H1 (cell line): ENCODE results near the gene TTC32. TPM values are rescaled to one million over a fixed set of nuclear protein-coding genes. Genes with fewer than 3 reads are reported as not detected.

Experiments
- CTCF ChIA-PET: fragments of 300-600 bp; sonication (Branson Sonifier 250); formaldehyde crosslinking; loops from one replicate; lab custom pipeline; 2021; ENCODE audit not compliant: partially characterized antibody; lab: Charles Lee
- POLR2A ChIA-PET: fragments of 300-600 bp; sonication (Branson Sonifier 250); formaldehyde crosslinking; loops from one replicate; lab custom pipeline; 2021; ENCODE audit warnings: inconsistent platforms; ENCODE audit not compliant: partially characterized antibody; lab: Charles Lee
- DNase-seq, 2 experiments: peaks; one replicate each; pipeline versions ENCODE4 v3.0.0 to v3.0.0-alpha.2; 2010 to 2022; ENCODE audit warnings: low spot score in 2 of 2, low read depth in 1 of 2, mixed read lengths in 1 of 2
- FAIRE-seq: peaks from 2 replicates; lab custom pipeline; 2011; peaks lifted over from hg19 to GRCh38; lab: Jason Lieb, UNC
- H2AFZ ChIP-seq: 2 replicates; pipeline ENCODE4 v1.8.1; 2012; ENCODE audit warnings: low read length, inconsistent platforms
- H2AK5ac ChIP-seq: 2 replicates; pipeline ENCODE4 v1.6.1; 2013; ENCODE audit warnings: low read depth, low read length
- H2BK120ac ChIP-seq: replicated peaks from 2 replicates; pipeline ENCODE3; 2013; ENCODE audit warnings: low read depth, low read length, inconsistent platforms
- H2BK12ac ChIP-seq: 2 replicates; pipeline ENCODE4 v1.6.1; 2013; ENCODE audit warnings: low read depth, low read length
- H2BK15ac ChIP-seq: 2 replicates; pipeline ENCODE4 v1.6.1; 2013; ENCODE audit warnings: low read length
- H2BK20ac ChIP-seq: 2 replicates; pipeline ENCODE4 v1.6.1; 2013; ENCODE audit warnings: low read length
- H2BK5ac ChIP-seq: 2 replicates; pipeline ENCODE4 v1.6.1; 2013; ENCODE audit warnings: low read depth, low read length
- H3K14ac ChIP-seq: 2 replicates; pipeline ENCODE4 v1.6.1; 2013; ENCODE audit warnings: inconsistent platforms; ENCODE audit not compliant: insufficient read length
- H3K18ac ChIP-seq: 2 replicates; pipeline ENCODE4 v1.6.1; 2013; ENCODE audit warnings: low read length; ENCODE audit errors: extremely low read depth
- H3K23ac ChIP-seq: 2 replicates; pipeline ENCODE4 v1.6.1; 2013; ENCODE audit warnings: inconsistent platforms; ENCODE audit not compliant: insufficient read length
- H3K23me2 ChIP-seq: 2 replicates; pipeline ENCODE4 v1.6.1; 2013; ENCODE audit warnings: low read depth, low read length
- H3K27ac ChIP-seq: 2 replicates; pipeline ENCODE4 v1.6.1; 2011; ENCODE audit warnings: low read depth, low read length, inconsistent platforms
- H3K27me3 ChIP-seq, 4 experiments: replicated peaks in 1 of 4; 1 replicate in 1 of 4; 2 replicates in 3 of 4; pipeline versions ENCODE4 v1.6.1 to v1.8.1; 2011 to 2013; ENCODE audit warnings: low read length in 3 of 4, mild to moderate bottlenecking in 3 of 4, inconsistent platforms in 2 of 4, mixed read lengths in 2 of 4, moderate library complexity in 1 of 4; ENCODE audit not compliant: control insufficient read depth in 3 of 4, insufficient read depth in 3 of 4; ENCODE audit errors: extremely low read depth in 1 of 4
- H3K36me3 ChIP-seq, 4 experiments: 2 replicates each; pipeline versions ENCODE4 v1.6.1 to v1.8.1; 2011 to 2013; ENCODE audit warnings: mild to moderate bottlenecking in 4 of 4, low read length in 3 of 4, moderate library complexity in 2 of 4, control low read depth in 1 of 4, inconsistent platforms in 1 of 4; ENCODE audit not compliant: insufficient read depth in 4 of 4, control insufficient read depth in 2 of 4
- H3K4ac ChIP-seq: replicated peaks from 2 replicates; pipeline ENCODE3; 2013; ENCODE audit warnings: low read length, low read depth, mixed read lengths, inconsistent platforms; ENCODE audit not compliant: insufficient read length
- H3K4me1 ChIP-seq, 4 experiments: replicated peaks in 1 of 4; 1 replicate in 1 of 4; 2 replicates in 3 of 4; pipeline versions ENCODE4 v1.6.1 to v1.8.1; 2011 to 2013; ENCODE audit warnings: low read length in 3 of 4, inconsistent platforms in 2 of 4, mixed read lengths in 1 of 4; ENCODE audit not compliant: insufficient read depth in 4 of 4, control insufficient read depth in 3 of 4
- H3K4me2 ChIP-seq, 2 experiments: 2 replicates each; pipeline versions ENCODE4 v1.6.1 to v1.8.1; 2011 to 2013; ENCODE audit warnings: low read depth in 2 of 2, low read length in 2 of 2, control low read depth in 1 of 2, inconsistent platforms in 1 of 2, mild to moderate bottlenecking in 1 of 2; ENCODE audit not compliant: insufficient read depth in 1 of 2
- H3K4me3 ChIP-seq, 4 experiments: fragments of 200-600, 300-600 bp in 1 of 4; sonication (generic), shearing (Covaris generic), sonication (Bioruptor Twin) in 1 of 4; 2 replicates each; pipeline versions ENCODE4 v1.5.1 to v1.8.1; 2011 to 2016; ENCODE audit warnings: low read length in 4 of 4, low read depth in 3 of 4, control low read depth in 2 of 4, inconsistent platforms in 2 of 4, mild to moderate bottlenecking in 2 of 4, mixed read lengths in 1 of 4, moderate library complexity in 1 of 4; ENCODE audit not compliant: insufficient read depth in 2 of 4; ENCODE audit errors: extremely low read depth in 1 of 4
- H3K56ac ChIP-seq: replicated peaks from 2 replicates; pipeline ENCODE3; 2013; ENCODE audit warnings: low read depth, mild to moderate bottlenecking, mixed read lengths, low read length, inconsistent platforms; ENCODE audit not compliant: insufficient read length
- H3K79me1 ChIP-seq: 2 replicates; pipeline ENCODE4 v1.6.1; 2013; ENCODE audit warnings: low read depth, low read length, control low read depth
- H3K79me2 ChIP-seq, 2 experiments: 2 replicates each; pipeline versions ENCODE4 v1.6.1 to v1.8.1; 2012 to 2013; ENCODE audit warnings: low read length in 2 of 2, mild to moderate bottlenecking in 2 of 2, inconsistent platforms in 1 of 2; ENCODE audit not compliant: insufficient read depth in 2 of 2, control insufficient read depth in 1 of 2
- H3K9ac ChIP-seq, 4 experiments: replicated peaks in 1 of 4; 1 replicate in 1 of 4; 2 replicates in 3 of 4; pipeline versions ENCODE4 v1.6.1 to v1.8.1; 2011 to 2013; ENCODE audit warnings: low read depth in 3 of 4, low read length in 3 of 4, control low read depth in 2 of 4, mild to moderate bottlenecking in 2 of 4, moderate library complexity in 2 of 4, inconsistent platforms in 1 of 4; ENCODE audit errors: extremely low read depth in 1 of 4
- H3K9me3 ChIP-seq, 2 experiments: 2 replicates each; pipeline versions ENCODE4 v1.6.1 to v1.8.1; 2012 to 2013; ENCODE audit warnings: mild to moderate bottlenecking in 2 of 2, moderate library complexity in 2 of 2, control low read depth in 1 of 2, inconsistent platforms in 1 of 2, low read depth in 1 of 2, low read length in 1 of 2, mixed read lengths in 1 of 2; ENCODE audit not compliant: insufficient read depth in 2 of 2
- H4K20me1 ChIP-seq, 2 experiments: replicated peaks in 1 of 2; 2 replicates each; pipeline versions ENCODE3 to v1.8.1; 2011 to 2013; ENCODE audit warnings: inconsistent platforms in 2 of 2, low read length in 2 of 2, mild to moderate bottlenecking in 1 of 2; ENCODE audit not compliant: insufficient read depth in 2 of 2, control insufficient read depth in 1 of 2
- H4K5ac ChIP-seq: 2 replicates; pipeline ENCODE4 v1.6.1; 2013; ENCODE audit warnings: low read length, low read depth, mixed read lengths, inconsistent platforms; ENCODE audit not compliant: insufficient read length
- H4K8ac ChIP-seq: 2 replicates; pipeline ENCODE4 v1.8.0; 2013; ENCODE audit warnings: mild to moderate bottlenecking, moderate library complexity, low read length, inconsistent platforms; ENCODE audit not compliant: insufficient read depth; ENCODE audit errors: extremely low read depth
- H4K91ac ChIP-seq: replicated peaks from 2 replicates; pipeline ENCODE3; 2013; ENCODE audit warnings: low read length, mixed read lengths, inconsistent platforms; ENCODE audit not compliant: insufficient read length
- FOSL1 ChIP-seq: IDR thresholded peaks from 2 replicates; pipeline ENCODE4 v1.6.1; 2011; ENCODE audit warnings: mild to moderate bottlenecking, low read depth, low read length, moderate library complexity; ENCODE audit not compliant: insufficient read depth
- HDAC2 ChIP-seq, 2 experiments: fragments of 300-600 bp in 1 of 2; sonication (generic) in 1 of 2; IDR thresholded peaks; 2 replicates each; pipeline ENCODE4 v1.6.1; 2011 to 2012; ENCODE audit warnings: low read depth in 2 of 2, low read length in 2 of 2, mild to moderate bottlenecking in 2 of 2, moderate library complexity in 2 of 2, borderline replicate concordance in 1 of 2, inconsistent platforms in 1 of 2
- JUN ChIP-seq: IDR thresholded peaks from 2 replicates; pipeline ENCODE4 v1.6.1; 2011; ENCODE audit warnings: low read depth, mild to moderate bottlenecking, improper control_type of control experiment, low read length
- KDM4A ChIP-seq: IDR thresholded peaks from one replicate; pipeline ENCODE4 v1.7.1; 2012; ENCODE audit warnings: low read depth, mild to moderate bottlenecking, moderate library complexity, low read length, inconsistent platforms; ENCODE audit not compliant: severe bottlenecking
- PHF8 ChIP-seq: fragments of 200-600 bp; sonication (generic); conservative IDR thresholded peaks from 2 replicates; pipeline ENCODE4 v1.7.1; 2012; ENCODE audit warnings: low read depth, mild to moderate bottlenecking, inconsistent platforms, low read length, moderate library complexity
- POU5F1 ChIP-seq: IDR thresholded peaks from 2 replicates; pipeline ENCODE4 v1.6.1; 2011; ENCODE audit warnings: low read depth, mild to moderate bottlenecking, low read length, moderate library complexity
- WGBS, 2 experiments: shearing (Covaris generic) in 1 of 2; methylation state at CpG; one replicate each; pipeline versions ENCODE4 v1.1.6 to v1.1.7; 2013 to 2015; ENCODE audit warnings: low lambda C conversion rate in 2 of 2, mixed read lengths in 2 of 2, inconsistent platforms in 1 of 2, low coverage in 1 of 2, missing lambda C conversion rate in 1 of 2; ENCODE audit not compliant: insufficient replicate concordance in 2 of 2, insufficient coverage in 1 of 2, insufficient read length in 1 of 2; ENCODE audit errors: extremely low coverage in 1 of 2, missing lambda C conversion rate in 1 of 2; 5-methylcytosine and 5-hydroxymethylcytosine counted together
- long read RNA-seq, 2 experiments: library from RNA in 1 of 2; library from capped mRNA in 1 of 2; stranded (forward); transcript quantifications; one replicate each; pipeline ENCODE4 v2.0.0, GENCODE V29; 2021; ENCODE audit warnings: inconsistent platforms in 1 of 2
- polyA minus RNA-seq, 3 experiments: library from RNA; depleted of rRNA, polyadenylated mRNA; stranded (reverse); fragments of >200 nt; gene quantifications; 1 replicate in 2 of 3; 2 replicates in 1 of 3; pipeline ENCODE4 v1.2.3, GENCODE V29; 2011
- polyA plus RNA-seq, 7 experiments: library from polyadenylated mRNA; depleted of rRNA in 3 of 7; stranded (reverse) in 5 of 7; unstranded in 2 of 7; fragments of >200 nt in 5 of 7; fragments of 200-250 nt in 2 of 7; gene quantifications; 1 replicate in 5 of 7; 2 replicates in 1 of 7; 4 replicates in 1 of 7; pipeline versions ENCODE4 v1.2.1 to v1.2.3, GENCODE V29; 2011 to 2013; ENCODE audit warnings: missing spikeins in 2 of 7, mixed read lengths in 2 of 7
- total RNA-seq: library from RNA; stranded (reverse); fragmentation: NEBNext Ultra II Directional; extraction: Animal tissue kit (Norgen Biotek cat#: 25700); gene quantifications from 2 replicates; pipeline ENCODE4 v1.2.1, GENCODE V29; 2021

The TTC32 gene
- 6.7 and 8.7 TPM in 2 replicates for total RNA-seq
- 5.8 and 6.8 TPM in 2 replicates for polyA plus RNA-seq (2011; rRNA removed)
- 11.5 TPM for polyA plus RNA-seq (2011; cell fraction: cytosol; rRNA removed)
- polyA plus RNA-seq (2011; cell fraction: nucleus; rRNA removed): 6.4 TPM
- polyA plus RNA-seq (2012, experiment 1 of 2): 5.5 to 6.4 TPM (median 5.9 TPM) in 4 replicates
- polyA plus RNA-seq (2012, experiment 2 of 2): 3.1 TPM
- 12.4 TPM for polyA plus RNA-seq (2013, experiment 1 of 2)
- polyA plus RNA-seq (2013, experiment 2 of 2): 12.3 TPM
- 2.4 and 3.2 TPM in 2 replicates for polyA minus RNA-seq (2011; rRNA and poly(A)+ RNA removed)
- 2.1 TPM for polyA minus RNA-seq (2011; cell fraction: cytosol; rRNA and poly(A)+ RNA removed)
- 17.7 TPM for polyA minus RNA-seq (2011; cell fraction: nucleus; rRNA and poly(A)+ RNA removed)
- long read RNA-seq, experiment 1, partial matches to known transcripts: 0 of 6 reads
- long read RNA-seq, experiment 1, other reads (novel, unspliced or antisense): 3 of 6 reads
- long read RNA-seq, experiment 2, partial matches to known transcripts: 0 of 10 reads
- long read RNA-seq, experiment 2, other reads (novel, unspliced or antisense): 9 of 10 reads

DNA sequence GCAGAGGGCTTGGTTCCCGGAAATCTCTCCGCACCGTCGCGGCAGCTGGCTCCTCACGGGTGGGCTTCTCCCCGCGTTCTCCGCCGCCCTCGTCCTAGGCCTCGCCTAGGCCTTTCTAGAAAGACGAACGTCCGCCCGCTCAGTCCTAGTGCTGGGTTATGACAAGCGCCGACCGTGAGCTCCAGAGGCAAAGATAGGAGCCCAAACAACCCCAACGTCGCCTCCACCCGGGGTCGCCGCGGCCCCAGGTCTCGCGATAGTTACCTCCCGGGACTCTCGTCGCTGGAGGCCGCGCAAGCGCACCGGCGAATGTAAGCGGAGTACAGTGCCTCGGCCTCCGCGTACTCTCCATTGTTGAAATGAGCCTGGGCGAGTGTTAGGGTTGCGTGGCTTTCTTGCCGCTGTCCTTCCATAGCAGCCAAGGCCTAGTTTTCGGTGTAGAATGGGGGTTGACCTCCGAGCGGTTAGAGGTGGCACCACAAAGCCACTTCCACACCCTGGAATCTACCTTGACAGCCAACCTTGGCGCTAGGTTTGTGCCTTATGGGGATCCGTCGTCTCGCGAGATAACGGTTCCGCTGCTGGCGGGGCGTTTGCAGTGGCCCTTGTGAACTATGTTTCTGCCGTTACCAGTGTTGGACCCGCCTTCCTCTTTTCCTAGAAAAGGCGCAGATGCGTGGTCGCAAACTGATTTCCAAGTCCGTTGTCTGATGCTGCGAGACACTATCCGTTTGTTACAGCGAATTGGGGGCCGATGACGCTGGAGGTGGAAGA, at the start of gene TTC32:
Gene TTC32, minus strand, starts transcription at position 542 of the 774 bp plus-strand sequence. Its CDS starts 129 bp downstream, at position 413.
- Histone ChIP-seq H2BK5ac (peak within 1 kb of the TSS; percentile 93), H3K9ac (peak within 1 kb of the TSS; percentile 95 to 100 (median 99)), H3K18ac (peak within 1 kb of the TSS; percentile 81), H3K4me3 (peak within 1 kb of the TSS; percentile 69 to 100 (median 92)), H4K20me1 (peaks cover 0 to 2% of the 10 kb centered on the region in 2 experiments), H3K27ac (peak within 1 kb of the TSS; percentile 92), H4K91ac (peak within 1 kb of the TSS; percentile 98), H2BK20ac (no peak within 1 kb of the TSS), H2BK15ac (peak within 1 kb of the TSS; percentile 21; the same call in 1 of the 2 replicates), H4K5ac (peak within 1 kb of the TSS; percentile 98), H3K9me3 (no peaks in the 10 kb centered on the region), H3K14ac (no peak within 1 kb of the TSS), H3K79me2 (peaks cover 5 to 27% of the 10 kb centered on the region in 2 experiments; a peak in 3 of 4 replicates), H2AFZ (peak within 1 kb of the TSS; percentile 100), H2AK5ac (no peak within 1 kb of the TSS), H2BK12ac (peak within 1 kb of the TSS; percentile 18; the same call in 1 of the 2 replicates), H3K79me1 (no peaks in the 10 kb centered on the region; the same call in 1 of the 2 replicates), H3K36me3 (no peaks in the 10 kb centered on the region), H4K8ac (peak within 1 kb of the TSS; percentile 98), H2BK120ac (peak within 1 kb of the TSS; percentile 98), H3K23ac (no peak within 1 kb of the TSS), H3K4me1 (peaks cover 0 to 3% (median 1%) of the 10 kb centered on the region in 4 experiments; a peak in 2 of 7 replicates), H3K27me3 (no peaks in the 10 kb centered on the region), H3K4ac (peak within 1 kb of the TSS; percentile 81), H3K23me2 (peaks cover 9% of the 10 kb centered on the region), H3K56ac (peak within 1 kb of the TSS; percentile 73), H3K4me2 (peak within 1 kb of the TSS; percentile 58 to 93)
- peak; percentile 61 to 96 for DNase-seq
- FAIRE-seq: peak; percentile 36
- 2% methylated on average over 59 of the region's 65 CpGs; no CpG with 5 or more reads in 1 of the 2 experiments for WGBS, 2 experiments
- ChIA-PET POLR2A (interaction anchor here (0.7 to 1.1 kb wide), 4 partner anchors 8 to 43 kb away, joined by 3 to 7 read pairs (median 4); no protein-coding TSS in a partner anchor), CTCF (no interaction called here)
- TF ChIP-seq FOSL1 (no peak), PHF8 (peak; percentile 92), POU5F1 (no peak), JUN (no peak), HDAC2 (IDR thresholded peaks at IDR 0.05; ENCODE audit: borderline replicate concordance in 1 of 2, low read depth in 2 of 2, low read length in 2 of 2) (peak; percentile 34 to 43; a peak in 1 of 4 replicates), KDM4A (peak; percentile 98)
